ENCODE results near the gene PCP4L1.

GRCh38 chr1:161300478-161300877 lies 41.9 kb downstream of the PCP4L1 start:
- TF ChIP-seq CTCF (IDR thresholded peaks at IDR 0.05) = no peak
- TF ChIP-seq POLR2A (IDR thresholded peaks at IDR 0.05) = no peak
